Measurements from ENCODE around the gene MRPS12. TPM values are rescaled to one million over a fixed set of nuclear protein-coding genes. Genes with fewer than 3 reads are reported as not detected.

Gene MRPS12
- polyA plus RNA-seq, 2 of the 4 experiments (the other 2 are of a cell fraction), result 92.8 to 217 TPM

DNA sequence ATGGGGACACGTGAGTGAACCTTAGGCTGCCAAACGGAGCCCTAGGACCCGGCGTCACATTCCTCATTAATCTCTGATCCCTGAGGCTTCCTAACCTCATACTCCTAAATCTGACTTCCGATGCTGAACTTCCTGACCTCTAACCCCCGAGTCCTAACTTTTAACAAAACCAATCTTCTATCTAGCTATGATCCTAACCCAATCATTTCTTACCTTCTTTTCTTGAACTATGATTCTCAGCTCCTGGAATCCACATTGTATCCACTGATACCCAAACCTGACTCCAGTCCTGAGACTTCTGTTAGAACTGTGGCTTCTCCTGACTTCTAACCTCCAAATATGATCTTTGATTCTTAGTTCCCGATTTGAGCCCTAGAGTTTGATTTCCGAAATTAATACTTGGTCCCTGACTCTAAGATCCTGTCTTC is 30.5 kb upstream of the MRPS12 start:
- Histone ChIP-seq H3K4me3 (peak overlapping the region; percentile 56), H3K27ac (peak overlapping the region; percentile 76 to 85), H3K9me3 (peaks cover 5% of the 10 kb centered on the region), H3K4me2 (peak overlapping the region; percentile 73), H3K4me1 (peaks cover 22% of the 10 kb centered on the region)
- DNase-seq (ENCODE audit: low read depth in 1 of 2, low spot score in 1 of 2) (peak in 1 of 2 experiments; percentile 96), FAIRE-seq (no peak), ATAC-seq (peak in 1 of 2 experiments; percentile 1; a peak in 4 of 6 replicates)
- ChIA-PET POLR2A (interaction anchor here (0.6 to 2.4 kb wide), 17 partner anchors 11 to 536 kb away, joined by 3 to 30 read pairs (median 3); partner anchors contain the start of genes ACTN4, CCER2, EIF3K and HNRNPL), CTCF (interaction anchor here (0.7 to 4.4 kb wide), 23 partner anchors 9 to 603 kb away, joined by 3 to 45 read pairs (median 4); partner anchors contain the start of genes CCER2, MRPS12 and SARS2)
- TF ChIP-seq JUN (IDR thresholded peaks at IDR 0.05) (no peak), PHF8 (IDR thresholded peaks at IDR 0.05; ENCODE audit: borderline replicate concordance, low read depth) (0 out of 2 replicates have a peak, but pooled peaks have one; percentile 19), RFX5 (IDR thresholded peaks at IDR 0.05) (no peak), HOXA7 (CRISPR knock-in tag; IDR thresholded peaks at IDR 0.05) (no peak), JUNB (IDR thresholded peaks at IDR 0.05) (no peak), HOXB5 (CRISPR knock-in tag; IDR thresholded peaks at IDR 0.05) (no peak; the same call in 1 of the 2 replicates), BHLHE40 (IDR thresholded peaks at IDR 0.05; ENCODE audit: low read depth, low read length) (peak; percentile 82; the same call in 1 of the 2 replicates), FOSB (CRISPR knock-in tag; IDR thresholded peaks at IDR 0.05) (no peak), MAFK (IDR thresholded peaks at IDR 0.05; ENCODE audit: partially characterized antibody) (no peak)
- TF ChIP-seq, protein P1, sequence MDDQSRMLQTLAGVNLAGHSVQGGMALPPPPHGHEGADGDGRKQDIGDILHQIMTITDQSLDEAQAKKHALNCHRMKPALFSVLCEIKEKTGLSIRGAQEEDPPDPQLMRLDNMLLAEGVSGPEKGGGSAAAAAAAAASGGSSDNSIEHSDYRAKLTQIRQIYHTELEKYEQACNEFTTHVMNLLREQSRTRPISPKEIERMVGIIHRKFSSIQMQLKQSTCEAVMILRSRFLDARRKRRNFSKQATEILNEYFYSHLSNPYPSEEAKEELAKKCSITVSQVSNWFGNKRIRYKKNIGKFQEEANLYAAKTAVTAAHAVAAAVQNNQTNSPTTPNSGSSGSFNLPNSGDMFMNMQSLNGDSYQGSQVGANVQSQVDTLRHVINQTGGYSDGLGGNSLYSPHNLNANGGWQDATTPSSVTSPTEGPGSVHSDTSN (IDR thresholded peaks at IDR 0.05), result 0 out of 2 replicates have a peak, but pooled peaks have one; percentile 22
- TF ChIP-seq, protein P2, sequence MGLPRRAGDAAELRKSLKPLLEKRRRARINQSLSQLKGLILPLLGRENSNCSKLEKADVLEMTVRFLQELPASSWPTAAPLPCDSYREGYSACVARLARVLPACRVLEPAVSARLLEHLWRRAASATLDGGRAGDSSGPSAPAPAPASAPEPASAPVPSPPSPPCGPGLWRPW (IDR thresholded peaks at IDR 0.05), result no peak
- TF ChIP-seq, protein P3, sequence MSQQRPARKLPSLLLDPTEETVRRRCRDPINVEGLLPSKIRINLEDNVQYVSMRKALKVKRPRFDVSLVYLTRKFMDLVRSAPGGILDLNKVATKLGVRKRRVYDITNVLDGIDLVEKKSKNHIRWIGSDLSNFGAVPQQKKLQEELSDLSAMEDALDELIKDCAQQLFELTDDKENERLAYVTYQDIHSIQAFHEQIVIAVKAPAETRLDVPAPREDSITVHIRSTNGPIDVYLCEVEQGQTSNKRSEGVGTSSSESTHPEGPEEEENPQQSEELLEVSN (IDR thresholded peaks at IDR 0.05; ENCODE audit: borderline replicate concordance, low read depth), result 0 out of 2 replicates have a peak, but pooled peaks have one; percentile 5
- TF ChIP-seq, protein P4, sequence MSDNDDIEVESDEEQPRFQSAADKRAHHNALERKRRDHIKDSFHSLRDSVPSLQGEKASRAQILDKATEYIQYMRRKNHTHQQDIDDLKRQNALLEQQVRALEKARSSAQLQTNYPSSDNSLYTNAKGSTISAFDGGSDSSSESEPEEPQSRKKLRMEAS (IDR thresholded peaks at IDR 0.05), result 0 out of 2 replicates have a peak, but pooled peaks have one; percentile 37
- under 1% methylated on average over 8 of the region's 8 CpGs for WGBS (ENCODE audit: missing lambda C conversion rate)

DNA sequence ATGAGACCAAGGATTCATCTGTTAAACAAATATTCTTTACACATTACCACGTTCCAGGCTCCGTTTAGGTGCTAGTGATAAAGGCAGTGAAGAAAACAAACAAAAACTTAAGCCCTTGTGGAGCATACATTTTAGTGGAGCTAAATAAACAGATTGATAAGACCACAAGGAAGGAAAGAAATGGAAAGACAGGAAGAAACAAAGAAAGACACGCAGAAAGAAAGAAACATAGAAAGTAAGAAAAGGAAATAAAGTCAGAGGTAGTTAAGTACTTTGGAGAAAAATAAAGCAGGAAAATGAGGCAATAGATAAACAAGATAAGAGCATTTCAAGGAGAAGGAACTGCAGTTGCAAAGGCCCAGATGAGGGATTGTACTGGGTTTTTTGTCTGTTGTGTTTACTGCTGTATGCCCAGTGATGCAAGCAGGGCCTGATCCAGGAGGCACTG is 30.0 kb upstream of the MRPS12 start:
- H3K9me3 ChIP-seq, result peaks cover 5% of the 10 kb centered on the region
- H3K4me2 ChIP-seq, result peak overlapping the region; percentile 73
- H3K27ac ChIP-seq, result peak overlapping the region; percentile 76 to 85; a peak in 4 of 6 replicates
- DNase-seq (ENCODE audit: low read depth in 1 of 2, low spot score in 1 of 2) (no peak), ATAC-seq (no peak), FAIRE-seq (peak; percentile 97)
- H3K4me1 ChIP-seq, result peaks cover 23% of the 10 kb centered on the region
- H3K4me3 ChIP-seq, result peak overlapping the region; percentile 56
- ChIA-PET CTCF (interaction anchor here (0.8 to 4.4 kb wide), 19 partner anchors 8 to 511 kb away, joined by 3 to 45 read pairs (median 5); partner anchors contain the start of genes MRPS12 and SARS2), POLR2A (interaction anchor here (1.1 to 2.4 kb wide), 7 partner anchors 19 to 527 kb away, joined by 3 to 30 read pairs (median 6); partner anchors contain the start of genes EIF3K, HNRNPL, MRPS12 and PSMD8)
- 0 out of 2 replicates have a peak, but pooled peaks have one; percentile 32 for TF ChIP-seq EHF (CRISPR knock-in tag; IDR thresholded peaks at IDR 0.05)
- no peak for TF ChIP-seq SMC3 (IDR thresholded peaks at IDR 0.05)
- no peak for TF ChIP-seq ZNF302 (CRISPR knock-in tag; IDR thresholded peaks at IDR 0.05)
- WGBS (ENCODE audit: missing lambda C conversion rate), result 32% methylated on average over 3 of the region's 3 CpGs

DNA sequence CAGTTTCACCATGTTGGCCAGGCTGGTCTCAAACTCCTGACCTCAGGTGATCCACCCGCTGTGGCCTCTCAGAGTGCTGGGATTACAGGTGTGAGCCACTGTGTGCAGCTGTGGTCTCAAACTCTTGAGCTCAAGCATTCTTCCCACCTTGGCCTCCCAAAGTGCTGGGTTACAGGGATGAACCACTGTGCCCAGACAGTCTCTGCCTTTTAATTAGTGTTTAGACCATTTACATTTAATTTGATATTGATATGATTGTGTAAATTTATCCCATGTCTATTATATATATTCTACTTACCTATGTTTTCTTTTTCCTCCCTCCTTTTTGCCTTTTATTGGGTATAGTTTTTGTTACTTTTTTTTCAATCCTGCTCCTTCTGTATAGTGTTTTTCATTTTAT is 29.1 kb upstream of the MRPS12 start:
- CTCF ChIA-PET, result interaction anchor here (1.0 to 4.4 kb wide), 9 partner anchors 14 to 358 kb away, joined by 3 to 45 read pairs (median 9); partner anchors contain the start of genes MRPS12 and SARS2
- no peak for FAIRE-seq
- H3K4me3 ChIP-seq, result no peak overlapping the region
- no peak for TF ChIP-seq JUNB (IDR thresholded peaks at IDR 0.05)
- TF ChIP-seq HDAC2 (IDR thresholded peaks at IDR 0.05), result no peak
- TF ChIP-seq CEBPB (IDR thresholded peaks at IDR 0.05), result no peak
- TF ChIP-seq HOXB5 (CRISPR knock-in tag; IDR thresholded peaks at IDR 0.05), result no peak
- H3K27ac ChIP-seq, result no peak overlapping the region
- peaks cover 23% of the 10 kb centered on the region for H3K4me1 ChIP-seq
- POLR2A ChIA-PET, result interaction anchor here (2.4 kb wide), 1 partner anchor 29 kb away, joined by 30 read pairs; the partner anchor contains the start of genes MRPS12 and SARS2
- DNase-seq (ENCODE audit: low read depth in 1 of 2, low spot score in 1 of 2), result no peak
- 91% methylated on average over 1 of the region's 1 CpG for WGBS (ENCODE audit: missing lambda C conversion rate)
- H3K4me2 ChIP-seq, result no peak overlapping the region
- no peak for ATAC-seq
- H3K9me3 ChIP-seq, result peaks cover 6% of the 10 kb centered on the region
